K562 (cell line): ENCODE data around the gene MCRS1. TPM values are rescaled to one million over a fixed set of nuclear protein-coding genes. Genes with fewer than 3 reads are reported as not detected.

Experiments
- BCL6 ChIP-seq: fragments of 250-450 bp; sonication (Bioruptor Pico); IDR thresholded peaks from 2 replicates; pipeline ENCODE4 v1.4.0; 2020
- CSDE1 ChIP-seq, 2 experiments: fragments of 450-650 bp; IDR thresholded peaks; 2 replicates each; pipeline ENCODE4 v1.6.1; 2016; ENCODE audit warnings: mild to moderate bottlenecking in 1 of 2
- EP400 ChIP-seq: fragments of 450-650 bp; IDR thresholded peaks from 2 replicates; pipeline ENCODE4 v1.6.1; 2017; ENCODE audit warnings: antibody characterized with exemption, mild to moderate bottlenecking, moderate library complexity
- GMEB1 ChIP-seq: fragments of 250-450 bp; sonication (Bioruptor Pico); IDR thresholded peaks from 2 replicates; pipeline ENCODE4 v1.4.0; 2020; ENCODE audit warnings: mild to moderate bottlenecking
- ILK ChIP-seq: fragments of 450-650 bp; IDR thresholded peaks from 2 replicates; pipeline ENCODE4 v1.6.1; 2016; ENCODE audit warnings: missing genetic modification characterization, low read depth, mild to moderate bottlenecking, missing compliant biosample characterization, moderate library complexity, borderline replicate concordance
- MAFK ChIP-seq: IDR thresholded peaks from 2 replicates; pipeline ENCODE4 v1.6.1; 2011; ENCODE audit warnings: low read length, improper control_type of control experiment
- MTA1 ChIP-seq: fragments of 450-650 bp; IDR thresholded peaks from 2 replicates; pipeline ENCODE4 v1.6.1; 2017; ENCODE audit warnings: borderline replicate concordance
- PHF21A ChIP-seq: fragments of 450-650 bp; IDR thresholded peaks from 2 replicates; pipeline ENCODE4 v1.6.1; 2017; ENCODE audit warnings: low read depth, borderline replicate concordance
- RAD21 ChIP-seq, 2 experiments: fragments of 250-450 bp in 1 of 2; fragments of 450-650 bp in 1 of 2; sonication (Bioruptor Pico) in 1 of 2; formaldehyde crosslinking in 1 of 2; IDR thresholded peaks in 1 of 2; conservative IDR thresholded peaks in 1 of 2; 2 replicates each; pipeline versions ENCODE4 v1.4.0 to v1.8.0; 2020 to 2022; ENCODE audit warnings: mild to moderate bottlenecking in 2 of 2, moderate library complexity in 1 of 2
- SIN3A ChIP-seq, 2 experiments: fragments of 150-350 bp in 1 of 2; IDR thresholded peaks; 2 replicates each; pipeline ENCODE4 v1.6.1; 2011 to 2016; ENCODE audit warnings: borderline replicate concordance in 2 of 2, low read depth in 2 of 2, low read length in 2 of 2, mild to moderate bottlenecking in 2 of 2, moderate library complexity in 2 of 2; ENCODE audit not compliant: control insufficient read depth in 1 of 2
- SMAD2 ChIP-seq: fragments of 150-350 bp; IDR thresholded peaks from 2 replicates; pipeline ENCODE4 v1.6.1; 2014; ENCODE audit warnings: low read depth, mild to moderate bottlenecking, low read length
- SNIP1 ChIP-seq: fragments of 450-650 bp; IDR thresholded peaks from 2 replicates; pipeline ENCODE4 v1.7.1; 2017; ENCODE audit warnings: low read depth, mild to moderate bottlenecking
- SUPT5H ChIP-seq: fragments of 450-650 bp; IDR thresholded peaks from 2 replicates; pipeline ENCODE4 v1.6.1; 2016
- ZBTB40 ChIP-seq, 2 experiments: fragments of 450-650 bp in 1 of 2; sonication (generic) in 1 of 2; formaldehyde crosslinking in 1 of 2; IDR thresholded peaks; 2 replicates each; pipeline versions ENCODE4 v1.7.1 to v1.9.0; 2016 to 2022; ENCODE audit warnings: inconsistent platforms in 1 of 2, mild to moderate bottlenecking in 1 of 2, missing genetic modification reagents in 1 of 2
- ZNF12 ChIP-seq: sonication (generic); formaldehyde crosslinking; IDR thresholded peaks from 2 replicates; pipeline ENCODE4 v1.4.0; 2020; ENCODE audit warnings: mild to moderate bottlenecking, missing genetic modification reagents
- ZNF354B ChIP-seq: fragments of 250-450 bp; sonication (Bioruptor Pico); IDR thresholded peaks from 2 replicates; pipeline ENCODE4 v1.4.0; 2020
- ZNF444 ChIP-seq: fragments of 250-450 bp; sonication (Bioruptor Pico); IDR thresholded peaks from 2 replicates; pipeline ENCODE4 v1.4.0; 2020; ENCODE audit warnings: mild to moderate bottlenecking, moderate library complexity
- ZNF668 ChIP-seq: fragments of 250-450 bp; sonication (Bioruptor Pico); IDR thresholded peaks from 2 replicates; pipeline ENCODE4 v1.8.0; 2022; ENCODE audit warnings: mild to moderate bottlenecking, inconsistent platforms
- polyA plus RNA-seq, 8 experiments: library from polyadenylated mRNA; depleted of rRNA in 4 of 8; stranded (reverse) in 5 of 8; unstranded in 3 of 8; fragments of >200 nt; fragmentation: Nextera tagmentation in 2 of 8; fragmentation: Illumina TruSeq in 1 of 8; extraction: Ambion mirVana in 2 of 8; extraction: Trizol in 1 of 8; gene quantifications; 2 replicates each; pipeline versions ENCODE4 v1.2.1 to v1.2.3, GENCODE V29; 2011 to 2014; ENCODE audit warnings: inconsistent platforms in 1 of 8, missing spikeins in 1 of 8
- total RNA-seq, 7 experiments: library from RNA; depleted of rRNA in 6 of 7; stranded (reverse); fragments of >200 nt in 6 of 7; fragmentation: Illumina TruSeq in 2 of 7; extraction: Trizol in 2 of 7; gene quantifications; 2 replicates each; pipeline versions ENCODE4 v1.2.1 to v1.2.3, GENCODE V29; 2011 to 2021; ENCODE audit warnings: low replicate concordance in 1 of 7

The MCRS1 gene
- total and polyA plus RNA-seq, 9 of the 15 experiments (the other 6 are each of a cell fraction or from before 2014, with no cell fraction given): 50.0 to 100 (median 73.2) TPM

GRCh38 chr12:49567611-49568441, at the start of gene MCRS1 (continued):
- TF ChIP-seq EP400 (peak; percentile 98), ZNF444 (CRISPR knock-in tag) (no peak), MAFK (no peak), GMEB1 (CRISPR knock-in tag) (no peak), MTA1 (no peak), ZNF354B (CRISPR knock-in tag) (no peak), BCL6 (CRISPR knock-in tag) (no peak), SNIP1 (no peak), SIN3A (IDR thresholded peaks at IDR 0.05; ENCODE audit: borderline replicate concordance in 2 of 2, control insufficient read depth in 1 of 2, low read depth in 2 of 2, low read length in 2 of 2) (peak; percentile 91 to 95; a peak in 3 of 4 replicates), SMAD2 (no peak), CSDE1 (IDR thresholded peaks at IDR 0.05) (no peak), SUPT5H (peak; percentile 97), ILK (tag) (no peak), ZNF668 (CRISPR knock-in tag) (no peak), PHF21A (no peak), RAD21 (CRISPR knock-in tag; conservative IDR thresholded peaks at IDR 0.05 in 1 of 2, IDR thresholded peaks at IDR 0.05 in 1 of 2) (no peak), ZNF12 (CRISPR knock-in tag) (no peak), ZBTB40 (IDR thresholded peaks at IDR 0.05) (peak; percentile 99), ZBTB40 (CRISPR knock-in tag; IDR thresholded peaks at IDR 0.05) (no peak)
